Common myeloid progenitor, CD34-positive (primary cell): Measurements from ENCODE around the gene FSHB.

ENCODE experiments used
- CTCF ChIA-PET: fragments of 350-600 bp; sonication (Branson Sonifier 250); formaldehyde crosslinking; loops from one replicate; lab custom pipeline; 2021; ENCODE audit warnings: antibody characterized with exemption; lab: Charles Lee
- POLR2A ChIA-PET: fragments of 350-600 bp; sonication (Branson Sonifier 250); formaldehyde crosslinking; loops from one replicate; lab custom pipeline; 2021; ENCODE audit warnings: antibody characterized with exemption; lab: Charles Lee
- DNase-seq, 3 donors: peaks; one replicate each; pipeline versions ENCODE4 v3.0.0 to v3.0.0-alpha.2; 2013
- H3K27ac ChIP-seq, 2 experiments: 1 replicate in 1 of 2; 2 replicates in 1 of 2; pipeline ENCODE4 v1.7.0; 2013; ENCODE audit warnings: inconsistent platforms in 2 of 2, low read length in 2 of 2, mild to moderate bottlenecking in 2 of 2, low read depth in 1 of 2, moderate library complexity in 1 of 2; ENCODE audit not compliant: severe bottlenecking in 2 of 2, insufficient read depth in 1 of 2, poor library complexity in 1 of 2
- H3K27me3 ChIP-seq, 5 experiments: replicated peaks in 2 of 5; 1 replicate in 3 of 5; 2 replicates in 2 of 5; pipeline versions ENCODE4 v1.6.1 to v1.7.0; 2013; ENCODE audit warnings: low read length in 4 of 5, mild to moderate bottlenecking in 2 of 5, moderate library complexity in 2 of 5, inconsistent platforms in 1 of 5; ENCODE audit not compliant: insufficient read depth in 5 of 5, control insufficient read depth in 4 of 5
- H3K36me3 ChIP-seq, 4 experiments: 1 replicate in 2 of 4; 2 replicates in 2 of 4; pipeline versions ENCODE4 v1.6.1 to v1.7.0; 2013; ENCODE audit warnings: low read length in 3 of 4, control low read depth in 1 of 4, mild to moderate bottlenecking in 1 of 4; ENCODE audit not compliant: control insufficient read depth in 4 of 4, insufficient read depth in 4 of 4
- H3K4me1 ChIP-seq, 4 experiments: 1 replicate in 3 of 4; 2 replicates in 1 of 4; pipeline versions ENCODE4 v1.6.1 to v1.7.1; 2013; ENCODE audit warnings: low read length in 3 of 4, mild to moderate bottlenecking in 3 of 4, control low read depth in 1 of 4, inconsistent platforms in 1 of 4, moderate library complexity in 1 of 4; ENCODE audit not compliant: control insufficient read depth in 4 of 4, insufficient read depth in 4 of 4; ENCODE audit errors: control extremely low read depth in 1 of 4
- H3K4me3 ChIP-seq, 7 experiments: 1 replicate in 4 of 7; 2 replicates in 3 of 7; pipeline versions ENCODE4 v1.5.1 to v1.7.0; 2013; ENCODE audit warnings: mild to moderate bottlenecking in 7 of 7, low read length in 6 of 7, moderate library complexity in 6 of 7, inconsistent platforms in 2 of 7, low read depth in 2 of 7, control low read depth in 1 of 7; ENCODE audit not compliant: insufficient read depth in 4 of 7, control insufficient read depth in 1 of 7; ENCODE audit errors: extremely low read depth in 1 of 7
- H3K9me3 ChIP-seq, 5 experiments: 1 replicate in 4 of 5; 2 replicates in 1 of 5; pipeline versions ENCODE4 v1.6.1 to v1.7.1; 2013; ENCODE audit warnings: low read length in 4 of 5, mild to moderate bottlenecking in 2 of 5, inconsistent platforms in 1 of 5, low read depth in 1 of 5, moderate library complexity in 1 of 5; ENCODE audit not compliant: control insufficient read depth in 4 of 5, insufficient read depth in 2 of 5; ENCODE audit errors: control extremely low read depth in 1 of 5
- WGBS: methylation state at CpG from one replicate; pipeline ENCODE4 v1.1.5; 2013; ENCODE audit not compliant: insufficient coverage; 5-methylcytosine and 5-hydroxymethylcytosine counted together

The FSHB gene

GRCh38 chr11:30244265-30244664, 13.5 kb downstream of the FSHB start:
- ChIA-PET CTCF (no interaction called here), POLR2A (no interaction called here)
- Histone ChIP-seq H3K27me3 (no peaks in the 10 kb centered on the region), H3K4me1 (no peaks in the 10 kb centered on the region), H3K27ac (no peak overlapping the region), H3K9me3 (no peaks in the 10 kb centered on the region), H3K36me3 (no peaks in the 10 kb centered on the region), H3K4me3 (no peak overlapping the region)
- DNase-seq: no peak
- 50% methylated on average over 1 of the region's 1 CpG for whole genome bisulfite sequencing

- WGBS: 100% methylated on average over 2 of the region's 2 CpGs
- H3K9me3 ChIP-seq: no peaks in the 10 kb centered on the region
- no peaks in the 10 kb centered on the region for H3K27me3 ChIP-seq
- H3K36me3 ChIP-seq: no peaks in the 10 kb centered on the region
- H3K27ac ChIP-seq: no peak overlapping the region
- DNase-seq: no peak
- POLR2A ChIA-PET: no interaction called here
- CTCF ChIA-PET: no interaction called here
- H3K4me1 ChIP-seq: no peaks in the 10 kb centered on the region
- H3K4me3 ChIP-seq: no peak overlapping the region
These were observed 14.8 kb downstream of the FSHB start for GRCh38 chr11:30245621-30246020.

GRCh38 chr11:30254307-30255298, 23.8 kb downstream of the FSHB start:
- no peak for DNase-seq
- Histone ChIP-seq H3K4me1 (no peaks in the 10 kb centered on the region), H3K4me3 (no peak overlapping the region), H3K9me3 (no peaks in the 10 kb centered on the region), H3K27me3 (peaks cover 0 to 2% (median 0%) of the 10 kb centered on the region in 5 experiments), H3K36me3 (no peaks in the 10 kb centered on the region), H3K27ac (no peak overlapping the region)
- 100% methylated on average over 1 of the region's 3 CpGs for WGBS
- ChIA-PET POLR2A (no interaction called here), CTCF (no interaction called here)

GRCh38 chr11:30255637-30256036, 24.8 kb downstream of the FSHB start:
- Histone ChIP-seq H3K36me3 (no peaks in the 10 kb centered on the region), H3K27me3 (peaks cover 0 to 2% (median 0%) of the 10 kb centered on the region in 5 experiments), H3K9me3 (no peaks in the 10 kb centered on the region), H3K27ac (no peak overlapping the region), H3K4me1 (no peaks in the 10 kb centered on the region), H3K4me3 (no peak overlapping the region)
- WGBS: 88% methylated on average over 1 of the region's 5 CpGs
- CTCF ChIA-PET: no interaction called here
- no peak for DNase-seq
- POLR2A ChIA-PET: no interaction called here

- Histone ChIP-seq H3K27me3 (peaks cover 0 to 2% (median 0%) of the 10 kb centered on the region in 5 experiments), H3K4me1 (no peaks in the 10 kb centered on the region), H3K27ac (no peak overlapping the region), H3K36me3 (no peaks in the 10 kb centered on the region), H3K4me3 (no peak overlapping the region), H3K9me3 (no peaks in the 10 kb centered on the region)
- WGBS: 58% methylated on average over 2 of the region's 3 CpGs
- ChIA-PET POLR2A (no interaction called here), CTCF (no interaction called here)
- no peak for DNase-seq
These were observed 26.2 kb downstream of the FSHB start for GRCh38 chr11:30257058-30257457.

- H3K27me3 ChIP-seq: peaks cover 0 to 2% (median 0%) of the 10 kb centered on the region in 5 experiments
These were observed 27.9 kb downstream of the FSHB start for GRCh38 chr11:30258679-30259078.

GRCh38 chr11:30260813-30261212, 30.0 kb downstream of the FSHB start:
- POLR2A ChIA-PET: no interaction called here
- Histone ChIP-seq H3K4me3 (no peak overlapping the region), H3K4me1 (no peaks in the 10 kb centered on the region), H3K27me3 (peaks cover 0 to 2% (median 0%) of the 10 kb centered on the region in 5 experiments), H3K36me3 (no peaks in the 10 kb centered on the region), H3K27ac (no peak overlapping the region), H3K9me3 (no peaks in the 10 kb centered on the region)
- CTCF ChIA-PET: no interaction called here
- no peak for DNase-seq
- 86% methylated on average over 1 of the region's 1 CpG for WGBS

More at GRCh38 chr11:30258679-30259078, 27.9 kb downstream of the FSHB start:
- no peaks in the 10 kb centered on the region for H3K9me3 ChIP-seq
- H3K36me3 ChIP-seq: no peaks in the 10 kb centered on the region
- ChIA-PET POLR2A (no interaction called here), CTCF (no interaction called here)
- DNase-seq: no peak
- H3K27ac ChIP-seq: no peak overlapping the region
- 78% methylated on average over 1 of the region's 1 CpG for WGBS
- H3K4me3 ChIP-seq: no peak overlapping the region
- no peaks in the 10 kb centered on the region for H3K4me1 ChIP-seq
